ENCODE data around the gene NDST4.

DNA sequence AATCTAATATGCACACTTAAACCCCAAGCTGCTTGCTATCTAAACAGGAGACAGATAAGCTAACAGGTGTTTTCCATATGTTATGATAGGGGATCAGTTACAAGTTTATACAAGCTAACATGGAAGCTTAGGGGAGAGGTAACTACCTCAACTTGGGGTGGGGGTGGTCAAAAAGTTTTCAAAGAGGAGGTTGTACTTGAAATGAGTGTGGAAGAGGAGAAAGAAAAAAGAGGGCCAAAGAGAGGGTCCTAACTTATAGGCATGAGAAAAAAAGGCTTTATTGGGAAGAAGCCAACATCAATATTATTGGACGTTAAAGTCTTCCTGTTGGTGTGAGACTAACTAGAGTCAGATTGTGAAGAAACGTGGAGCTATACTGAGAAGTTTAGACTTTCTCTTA, 205.9 kb downstream of the NDST4 start:
- TF ChIP-seq, protein P1, sequence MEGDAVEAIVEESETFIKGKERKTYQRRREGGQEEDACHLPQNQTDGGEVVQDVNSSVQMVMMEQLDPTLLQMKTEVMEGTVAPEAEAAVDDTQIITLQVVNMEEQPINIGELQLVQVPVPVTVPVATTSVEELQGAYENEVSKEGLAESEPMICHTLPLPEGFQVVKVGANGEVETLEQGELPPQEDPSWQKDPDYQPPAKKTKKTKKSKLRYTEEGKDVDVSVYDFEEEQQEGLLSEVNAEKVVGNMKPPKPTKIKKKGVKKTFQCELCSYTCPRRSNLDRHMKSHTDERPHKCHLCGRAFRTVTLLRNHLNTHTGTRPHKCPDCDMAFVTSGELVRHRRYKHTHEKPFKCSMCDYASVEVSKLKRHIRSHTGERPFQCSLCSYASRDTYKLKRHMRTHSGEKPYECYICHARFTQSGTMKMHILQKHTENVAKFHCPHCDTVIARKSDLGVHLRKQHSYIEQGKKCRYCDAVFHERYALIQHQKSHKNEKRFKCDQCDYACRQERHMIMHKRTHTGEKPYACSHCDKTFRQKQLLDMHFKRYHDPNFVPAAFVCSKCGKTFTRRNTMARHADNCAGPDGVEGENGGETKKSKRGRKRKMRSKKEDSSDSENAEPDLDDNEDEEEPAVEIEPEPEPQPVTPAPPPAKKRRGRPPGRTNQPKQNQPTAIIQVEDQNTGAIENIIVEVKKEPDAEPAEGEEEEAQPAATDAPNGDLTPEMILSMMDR (conservative IDR thresholded peaks at IDR 0.05; ENCODE audit: low read depth, low read length), result no peak
- TF ChIP-seq POLR2A (IDR thresholded peaks at IDR 0.05; ENCODE audit: low read depth, low read length) (no peak), MAFK (IDR thresholded peaks at IDR 0.05; ENCODE audit: low read depth, low read length) (no peak)
- TF ChIP-seq, protein P2, sequence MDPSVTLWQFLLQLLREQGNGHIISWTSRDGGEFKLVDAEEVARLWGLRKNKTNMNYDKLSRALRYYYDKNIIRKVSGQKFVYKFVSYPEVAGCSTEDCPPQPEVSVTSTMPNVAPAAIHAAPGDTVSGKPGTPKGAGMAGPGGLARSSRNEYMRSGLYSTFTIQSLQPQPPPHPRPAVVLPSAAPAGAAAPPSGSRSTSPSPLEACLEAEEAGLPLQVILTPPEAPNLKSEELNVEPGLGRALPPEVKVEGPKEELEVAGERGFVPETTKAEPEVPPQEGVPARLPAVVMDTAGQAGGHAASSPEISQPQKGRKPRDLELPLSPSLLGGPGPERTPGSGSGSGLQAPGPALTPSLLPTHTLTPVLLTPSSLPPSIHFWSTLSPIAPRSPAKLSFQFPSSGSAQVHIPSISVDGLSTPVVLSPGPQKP (IDR thresholded peaks at IDR 0.05; ENCODE audit: borderline replicate concordance, low read depth, low read length), result no peak
